ENCODE results near the gene KIF22. TPM values are rescaled to one million over a fixed set of nuclear protein-coding genes. Genes with fewer than 3 reads are reported as not detected.
"Not testable (repeated sequence)": the region's sequence is repeated elsewhere in the genome, so short reads cannot be mapped to it uniquely, and the experiment has no call there.

KIF22 gene
- total RNA-seq, 6 experiments from 2014 or later, result 9.8 to 27.1 (median 24.7) TPM

- intact Hi-C loops (cut with DNase I), result no loop called here
- Histone ChIP-seq H3K27ac (no peak overlapping the region), H3K4me1 (peaks cover 0 to 28% (median 9%) of the 10 kb centered on the region in 4 donors), H3K4me3 (no peak overlapping the region), H3K9me3 (no peaks in the 10 kb centered on the region), H3K27me3 (no peaks in the 10 kb centered on the region), H3K36me3 (no peaks in the 10 kb centered on the region)
- DNase-seq (no peak), ATAC-seq (peak in 1 of 4 donors; percentile 39)
- no peak for TF ChIP-seq POLR2A (IDR thresholded peaks at IDR 0.05)
- no peak for TF ChIP-seq CTCF (IDR thresholded peaks at IDR 0.05)
- 56% methylated on average over 7 of the region's 7 CpGs for WGBS (ENCODE audit: insufficient coverage, low coverage, low lambda C conversion rate, missing lambda C conversion rate)
Observed at GRCh38 chr16:29770250-29770929, 20.2 kb upstream of the KIF22 start.

- intact Hi-C loops (cut with DNase I); H3K4me3 ChIP-seq; H3K27me3 ChIP-seq; H3K9me3 ChIP-seq; H3K27ac ChIP-seq; H3K36me3 ChIP-seq: not testable (repeated sequence)
- ATAC-seq (peak; percentile 93 to 95 (median 94)), DNase-seq (peak; percentile 50 to 73 (median 71))
- WGBS (ENCODE audit: insufficient coverage, low coverage, low lambda C conversion rate, missing lambda C conversion rate), result 63% methylated on average over 6 of the region's 7 CpGs
- peaks cover 0 to 20% (median 5%) of the 10 kb centered on the region in 4 donors for H3K4me1 ChIP-seq
Observed at GRCh38 chr16:29772330-29772729, 18.2 kb upstream of the KIF22 start.

- no peak overlapping the region for H3K27ac ChIP-seq
- TF ChIP-seq CTCF (IDR thresholded peaks at IDR 0.05), result no peak
- no peak for TF ChIP-seq POLR2A (IDR thresholded peaks at IDR 0.05)
- peaks cover 0 to 10% (median 0%) of the 10 kb centered on the region in 4 donors for H3K4me1 ChIP-seq
- DNase-seq, result no peak
- no peak for ATAC-seq
- H3K9me3 ChIP-seq, result no peaks in the 10 kb centered on the region
- H3K36me3 ChIP-seq, result no peaks in the 10 kb centered on the region
- no peaks in the 10 kb centered on the region for H3K27me3 ChIP-seq
- WGBS (ENCODE audit: insufficient coverage, low coverage, low lambda C conversion rate, missing lambda C conversion rate), result 88% methylated on average over 2 of the region's 5 CpGs
- intact Hi-C loops (cut with DNase I), result no loop called here
- H3K4me3 ChIP-seq, result no peak overlapping the region
Observed at GRCh38 chr16:29774730-29775129, 15.8 kb upstream of the KIF22 start.

GRCh38 chr16:29775742-29776408 lies 14.7 kb upstream of the KIF22 start:
- Histone ChIP-seq H3K4me3 (no peak overlapping the region), H3K27me3 (no peaks in the 10 kb centered on the region), H3K4me1 (peaks cover 0 to 10% (median 0%) of the 10 kb centered on the region in 4 donors), H3K36me3 (no peaks in the 10 kb centered on the region), H3K27ac (no peak overlapping the region), H3K9me3 (no peaks in the 10 kb centered on the region)
- no peak for DNase-seq
- intact Hi-C loops (cut with DNase I), result no loop called here
- no peak for ATAC-seq
- WGBS (ENCODE audit: insufficient coverage, low coverage, low lambda C conversion rate, missing lambda C conversion rate), result 71% methylated on average over 1 of the region's 4 CpGs
- TF ChIP-seq POLR2A (IDR thresholded peaks at IDR 0.05) (no peak), CTCF (IDR thresholded peaks at IDR 0.05) (no peak)

All from right lobe of liver (tissue), 6 donors.